Ramos (cell line): ENCODE results near the gene COG6.

Source experiments
- in situ Hi-C: fragments of 300-500 bp; cut with MboI; formaldehyde crosslinking; loops from one replicate; pipeline ENCODE4 v1.14.3; 2022; ENCODE audit warnings: low sequenced_read_pairs; ENCODE audit not compliant: unreplicated experiment

The COG6 gene

GRCh38 chr13:39766464-39767158 lies 111.1 kb downstream of the COG6 start:
- in situ Hi-C loops = no loop called here

GRCh38 chr13:39767791-39768517 lies 112.5 kb downstream of the COG6 start:
- in situ Hi-C loops = no loop called here

GRCh38 chr13:39768962-39769361 lies 113.5 kb downstream of the COG6 start:
- in situ Hi-C loops = no loop called here

DNA sequence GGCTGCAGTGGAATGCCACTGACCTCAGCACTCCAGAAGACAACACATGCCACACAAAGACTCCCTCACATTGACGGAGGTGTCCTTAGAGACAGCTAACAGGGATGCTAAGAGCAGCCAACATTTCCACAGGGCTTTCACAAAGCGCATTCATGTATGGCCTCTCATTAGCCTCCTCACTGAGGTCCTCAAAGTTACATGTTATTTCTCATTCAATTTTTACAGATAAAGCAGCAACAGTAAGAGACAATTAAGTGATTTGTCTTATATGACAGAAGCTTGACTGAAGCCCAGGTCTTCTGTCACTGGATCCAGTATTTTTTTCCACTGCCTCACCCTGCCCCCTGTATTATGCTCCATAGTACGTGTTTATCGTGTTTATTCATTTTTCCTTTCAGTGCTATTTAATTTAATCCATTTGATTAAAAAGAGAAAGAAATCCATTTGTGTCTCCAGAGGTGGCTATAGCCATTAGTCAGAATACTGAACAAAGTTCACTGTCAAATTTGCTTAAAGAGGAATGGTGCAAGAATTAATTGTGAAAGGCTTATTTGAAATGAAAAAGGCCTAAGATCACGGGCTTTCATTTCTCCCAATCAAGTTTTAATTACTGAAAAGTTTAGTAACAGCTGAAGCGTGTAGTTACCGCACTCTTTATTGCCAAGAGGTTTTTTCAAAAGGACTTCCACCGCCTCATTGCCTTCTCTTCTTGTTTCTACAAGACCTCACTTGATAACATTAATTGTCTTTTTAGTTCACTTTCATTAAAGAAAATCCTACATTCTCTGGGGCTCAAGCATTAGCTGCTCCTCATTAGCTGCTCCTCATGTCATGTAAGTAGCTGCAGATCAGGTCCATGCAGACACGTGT lies 115.0 kb downstream of the COG6 start:
- in situ Hi-C loops = no loop called here

- in situ Hi-C loops = no loop called here
Observed at GRCh38 chr13:39773833-39774232, 118.4 kb downstream of the COG6 start.

DNA sequence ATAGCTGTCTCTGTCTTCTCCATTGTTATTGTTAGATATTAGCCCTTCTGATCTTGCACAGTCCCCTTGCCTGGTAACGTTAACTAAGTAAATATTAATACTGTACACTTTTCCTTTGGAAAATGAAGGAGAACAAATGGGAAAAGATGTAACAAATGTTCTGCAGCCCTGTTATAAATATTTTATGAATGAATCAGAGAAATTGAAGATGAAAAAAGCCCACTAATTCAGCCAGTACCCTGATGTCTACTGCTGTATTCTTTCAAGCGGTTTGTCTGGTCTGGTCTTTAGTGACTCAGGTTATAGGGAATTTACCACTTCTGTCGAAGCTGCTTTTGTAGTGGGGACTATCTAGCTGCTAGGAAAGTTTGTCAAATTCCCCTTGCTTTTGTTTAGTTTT lies 121.0 kb downstream of the COG6 start:
- in situ Hi-C loops = loop anchor here (25.0 kb wide), 1 partner anchor 911 kb away; no protein-coding TSS in a partner anchor

- in situ Hi-C loops = loop anchor here (25.0 kb wide), 1 partner anchor 910 kb away; no protein-coding TSS in a partner anchor
Observed at GRCh38 chr13:39777021-39777420, 121.6 kb downstream of the COG6 start.

GRCh38 chr13:39777527-39778061 lies 122.1 kb downstream of the COG6 start:
- in situ Hi-C loops = loop anchor here (25.0 kb wide), 1 partner anchor 910 kb away; no protein-coding TSS in a partner anchor

DNA sequence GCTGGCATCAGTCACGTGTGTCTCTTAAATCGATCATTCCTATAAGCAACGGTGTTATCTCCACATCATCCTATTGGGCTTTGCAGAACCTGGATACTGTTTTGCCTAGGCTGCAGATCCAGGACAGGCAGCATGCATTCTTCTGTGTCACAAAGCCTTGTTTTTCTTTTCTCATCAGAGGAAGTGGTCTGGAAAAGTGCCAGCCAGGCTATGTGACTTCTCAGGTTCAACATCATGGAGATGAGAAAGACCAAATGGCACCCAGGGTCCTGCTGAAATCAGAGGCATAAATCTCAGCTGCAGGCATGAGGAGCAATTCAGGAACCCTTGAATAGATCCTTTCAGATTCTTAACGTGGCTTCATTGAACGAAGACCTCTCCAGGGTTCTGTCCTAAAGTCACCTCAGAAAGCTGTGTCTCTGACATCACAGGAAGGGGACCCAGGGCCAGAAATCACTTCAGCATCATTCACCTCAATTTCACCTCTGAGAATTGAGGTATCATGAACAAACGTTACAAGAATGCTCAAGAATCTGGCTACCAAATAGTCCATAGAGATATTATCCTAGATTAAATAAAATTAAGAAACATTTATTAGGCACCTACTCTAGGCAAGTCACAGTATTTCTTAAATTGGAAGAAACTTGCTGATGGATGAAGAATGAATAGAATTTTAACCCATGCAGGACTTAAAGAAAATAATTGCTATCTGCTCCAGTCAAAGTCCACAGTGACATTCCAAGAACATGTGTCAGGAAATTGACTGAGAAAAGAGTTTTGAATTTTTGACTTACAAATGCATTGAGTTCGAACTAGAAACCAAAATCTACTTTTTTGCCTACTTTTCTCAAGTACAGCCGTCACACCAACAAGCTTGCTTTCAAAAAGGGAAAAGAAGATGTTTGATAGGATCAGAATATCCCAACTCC lies 124.1 kb downstream of the COG6 start:
- in situ Hi-C loops = loop anchor here (25.0 kb wide), 1 partner anchor 908 kb away; no protein-coding TSS in a partner anchor

- in situ Hi-C loops = loop anchor here (25.0 kb wide), 1 partner anchor 907 kb away; no protein-coding TSS in a partner anchor
Observed at GRCh38 chr13:39780711-39781110, 125.2 kb downstream of the COG6 start.

GRCh38 chr13:39781381-39781780 lies 125.9 kb downstream of the COG6 start:
- in situ Hi-C loops = loop anchor here (25.0 kb wide), 1 partner anchor 906 kb away; no protein-coding TSS in a partner anchor

GRCh38 chr13:39783051-39783450 lies 127.6 kb downstream of the COG6 start:
- in situ Hi-C loops = loop anchor here (25.0 kb wide), 1 partner anchor 904 kb away; no protein-coding TSS in a partner anchor

DNA sequence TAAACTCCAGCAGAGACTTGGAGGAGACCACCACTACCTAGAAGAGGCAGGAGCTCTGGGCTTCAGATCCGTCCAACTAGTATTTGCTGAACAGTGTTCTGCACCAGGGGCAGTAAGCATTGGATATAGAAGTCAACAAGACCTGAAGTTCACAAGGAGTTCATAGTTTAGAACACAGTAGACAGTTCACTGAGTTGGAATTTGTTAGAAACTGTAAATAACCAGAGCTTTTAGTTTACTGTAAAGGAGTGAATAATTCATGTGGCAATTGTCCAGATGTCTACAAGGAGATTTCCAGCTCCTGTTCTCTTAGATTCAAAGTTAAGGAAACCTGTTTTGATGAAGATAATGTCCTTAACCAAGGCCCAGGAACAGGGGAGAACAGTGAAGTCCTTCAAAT lies 128.9 kb downstream of the COG6 start:
- in situ Hi-C loops = loop anchor here (25.0 kb wide), 1 partner anchor 903 kb away; no protein-coding TSS in a partner anchor

DNA sequence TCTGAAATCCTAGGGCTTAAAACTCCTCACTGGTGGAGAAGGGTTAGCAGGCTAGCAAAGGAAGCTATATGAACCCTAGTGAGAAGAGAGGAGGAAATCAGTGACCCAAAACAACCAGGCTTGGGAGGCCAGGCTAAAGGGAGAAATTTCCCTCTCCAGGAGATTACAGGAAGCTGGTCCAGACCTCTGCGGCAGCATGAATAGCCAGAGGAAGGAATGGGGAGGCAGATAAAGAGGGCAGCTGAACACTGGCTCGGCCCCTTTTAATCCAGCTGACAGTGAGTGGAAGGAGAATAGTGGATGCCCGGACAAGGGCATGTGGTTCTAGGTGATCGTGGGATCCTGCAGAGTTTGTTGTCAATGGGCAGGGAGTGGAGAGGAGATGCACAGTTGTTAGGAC lies 130.6 kb downstream of the COG6 start:
- in situ Hi-C loops = loop anchor here (25.0 kb wide), 1 partner anchor 901 kb away; no protein-coding TSS in a partner anchor

- in situ Hi-C loops = loop anchor here (25.0 kb wide), 1 partner anchor 900 kb away; no protein-coding TSS in a partner anchor
Observed at GRCh38 chr13:39787086-39787487, 131.6 kb downstream of the COG6 start.

DNA sequence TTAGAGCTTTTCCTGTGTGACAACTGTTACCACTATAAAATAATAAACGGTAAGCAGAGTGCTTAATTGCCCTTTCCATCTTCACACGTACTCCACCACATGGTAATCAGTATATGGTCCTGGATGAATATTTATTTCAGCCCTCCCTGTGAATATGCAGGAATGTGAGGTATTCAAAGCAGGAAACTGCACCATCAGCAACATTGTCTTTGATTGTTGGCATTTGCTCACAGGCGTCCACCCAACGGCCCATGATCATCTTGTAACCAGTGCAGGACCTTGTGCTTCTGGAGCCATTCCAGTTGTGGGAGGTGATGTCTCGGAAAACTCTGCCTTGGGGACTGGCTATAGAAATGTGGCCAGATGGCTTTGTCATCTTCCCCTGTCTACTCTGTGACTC lies 132.6 kb downstream of the COG6 start:
- in situ Hi-C loops = loop anchor here (25.0 kb wide), 1 partner anchor 899 kb away; no protein-coding TSS in a partner anchor

- in situ Hi-C loops = loop anchor here (25.0 kb wide), 1 partner anchor 898 kb away; no protein-coding TSS in a partner anchor
Observed at GRCh38 chr13:39789451-39789850, 134.0 kb downstream of the COG6 start.
